GM12878 (cell line): ENCODE results near the gene TMEM254. TPM values are rescaled to one million over a fixed set of nuclear protein-coding genes. Genes with fewer than 3 reads are reported as not detected.
"Not testable (repeated sequence)": the region's sequence is repeated elsewhere in the genome, so short reads cannot be mapped to it uniquely, and the experiment has no call there.

Experiments
- ATAC-seq: fragments of 200-7000 bp; cut with Tn5 transposase; 3 replicates; pipeline ENCODE4 v1.9.1; 2020; ENCODE audit warnings: mild to moderate bottlenecking, moderate library complexity
- BruUV-seq: library from RNA; stranded (reverse); fragments of 400-500 nt; replicated peaks from 2 replicates; lab custom pipeline; 2021; lab: Mats Ljungman, UMichigan
- CTCF ChIA-PET: fragments of 300-600 bp; sonication (Branson Sonifier 250); formaldehyde crosslinking; extraction: SDS; loops from one replicate; lab custom pipeline; 2021; ENCODE audit warnings: inconsistent platforms; lab: Yijun Ruan, JAX
- POLR2A ChIA-PET: fragments of 350-600 bp; formaldehyde crosslinking; extraction: SDS; loops from one replicate; lab custom pipeline; 2021; ENCODE audit warnings: inconsistent platforms; lab: Charles Lee
- RAD21 ChIA-PET: fragments of 300-600 bp; sonication (Branson Sonifier 250); formaldehyde crosslinking; loops from one replicate; lab custom pipeline; 2023; ENCODE audit warnings: antibody characterized with exemption; ENCODE audit not compliant: unreplicated experiment; lab: Charles Lee
- SMC1A ChIA-PET: fragments of 300-600 bp; sonication (Branson Sonifier 250); formaldehyde crosslinking; loops from one replicate; lab custom pipeline; 2023; ENCODE audit not compliant: unreplicated experiment, uncharacterized antibody; lab: Charles Lee
- DNase-seq: peaks from one replicate; pipeline ENCODE4 v3.0.0-alpha.2; 2011; ENCODE audit warnings: low read depth, low spot score
- FAIRE-seq: peaks from 3 replicates; lab custom pipeline; 2011; peaks lifted over from hg19 to GRCh38; lab: Jason Lieb, UNC
- H2AFZ ChIP-seq: 2 replicates; pipeline ENCODE4 v1.6.0; 2011; ENCODE audit warnings: low read depth, low read length, control low read depth; ENCODE audit not compliant: control insufficient read depth
- H3K27ac ChIP-seq: 2 replicates; pipeline ENCODE4 v1.5.1; 2011; ENCODE audit warnings: control low read depth; ENCODE audit not compliant: control insufficient read depth, insufficient read depth
- H3K27me3 ChIP-seq, 2 experiments: replicated peaks in 1 of 2; 2 replicates each; pipeline versions ENCODE4 v1.6.0 to v1.6.1; 2011; ENCODE audit warnings: low read length in 1 of 2; ENCODE audit not compliant: control insufficient read depth in 2 of 2, insufficient read depth in 2 of 2
- H3K36me3 ChIP-seq, 2 experiments: 2 replicates each; pipeline ENCODE4 v1.5.1; 2011; ENCODE audit warnings: low read length in 1 of 2; ENCODE audit not compliant: control insufficient read depth in 2 of 2, insufficient read depth in 2 of 2
- H3K4me1 ChIP-seq: 2 replicates; pipeline ENCODE4 v1.6.1; 2011; ENCODE audit warnings: mild to moderate bottlenecking, low read length, moderate library complexity, mixed read lengths; ENCODE audit not compliant: control insufficient read depth, insufficient read depth
- H3K4me2 ChIP-seq: 2 replicates; pipeline ENCODE4 v1.6.0; 2011; ENCODE audit warnings: control low read depth; ENCODE audit not compliant: control insufficient read depth, insufficient read depth
- H3K4me3 ChIP-seq: fragments of 200-600 bp; sonication (generic); 2 replicates; pipeline ENCODE4 v1.5.1; 2016
- H3K79me2 ChIP-seq: 2 replicates; pipeline ENCODE4 v1.6.0; 2011; ENCODE audit warnings: low read length; ENCODE audit not compliant: control insufficient read depth, insufficient read depth
- H3K9ac ChIP-seq: 2 replicates; pipeline ENCODE4 v1.8.0; 2011; ENCODE audit warnings: low read length, control low read depth, mixed read lengths; ENCODE audit not compliant: control insufficient read depth, insufficient read depth
- H3K9me3 ChIP-seq: replicated peaks from 3 replicates; pipeline ENCODE4 v1.5.1; 2011; ENCODE audit warnings: mild to moderate bottlenecking, low read length; ENCODE audit not compliant: control insufficient read depth, insufficient read depth
- H4K20me1 ChIP-seq: 2 replicates; pipeline ENCODE4 v1.6.0; 2011; ENCODE audit not compliant: control insufficient read depth, insufficient read depth
- E2F8 ChIP-seq: fragments of 450-650 bp; IDR thresholded peaks from 2 replicates; pipeline ENCODE4 v1.6.1; 2018; ENCODE audit warnings: mild to moderate bottlenecking, low read depth, moderate library complexity; ENCODE audit not compliant: partially characterized antibody
- EED ChIP-seq: sonication (generic); IDR thresholded peaks from 2 replicates; pipeline ENCODE4 v1.6.1; 2016; ENCODE audit warnings: antibody characterized with exemption, low read depth
- GABPA ChIP-seq: IDR thresholded peaks from 2 replicates; pipeline ENCODE4 v1.6.1; 2014; ENCODE audit warnings: antibody characterized with exemption, low read depth, mild to moderate bottlenecking, inconsistent platforms
- MYB ChIP-seq: fragments of 150-350 bp; IDR thresholded peaks from 2 replicates; pipeline ENCODE4 v1.6.1; 2014; ENCODE audit warnings: mild to moderate bottlenecking, low read depth, low read length, borderline replicate concordance
- ZNF207 ChIP-seq: fragments of 450-650 bp; IDR thresholded peaks from 2 replicates; pipeline ENCODE4 v1.6.1; 2014; ENCODE audit warnings: antibody characterized with exemption, mild to moderate bottlenecking, borderline replicate concordance
- in situ Hi-C: fragments of 300-500 bp; cut with MboI; formaldehyde crosslinking; loops from 9 replicates; pipeline ENCODE4 v1.14.3; 2018; ENCODE audit warnings: mixed read lengths
- intact Hi-C: fragments of 100-400 bp; cut with micrococcal nuclease; formaldehyde crosslinking; loops from one replicate; pipeline ENCODE4 v1.14.2; 2022; ENCODE audit not compliant: unreplicated experiment
- polyA plus RNA-seq, 11 experiments: library from polyadenylated mRNA; depleted of rRNA in 4 of 11; unstranded in 6 of 11; stranded (reverse) in 5 of 11; fragments of >200 nt; fragmentation: Nextera tagmentation in 4 of 11; fragmentation: Illumina TruSeq in 1 of 11; extraction: Ambion mirVana in 4 of 11; extraction: Trizol in 1 of 11; gene quantifications; 1 replicate in 1 of 11; 2 replicates in 10 of 11; pipeline versions ENCODE4 v1.2.1 to v1.2.3, GENCODE V29; 2011 to 2016; ENCODE audit warnings: inconsistent platforms in 2 of 11, missing spikeins in 2 of 11, low read depth in 1 of 11
- total RNA-seq, 4 experiments: library from RNA; depleted of rRNA in 3 of 4; stranded (reverse); fragments of >200 nt in 3 of 4; fragmentation: Illumina TruSeq in 1 of 4; extraction: Trizol in 1 of 4; gene quantifications; 2 replicates each; pipeline versions ENCODE4 v1.2.1 to v1.2.3, GENCODE V29; 2013 to 2021

The TMEM254 gene
- total and polyA plus RNA-seq, 10 of the 15 experiments (the other 5 are each of a cell fraction or from before 2014, with no cell fraction given): 5.6 to 29.0 (median 13.1) TPM

GRCh38 chr10:80066809-80067208 is 11.7 kb upstream of the TMEM254 start (continued):
- TF ChIP-seq GABPA: no peak
- no peak for TF ChIP-seq ZNF207
- no peak for TF ChIP-seq EED
- TF ChIP-seq MYB: no peak
- TF ChIP-seq E2F8: no peak

GRCh38 chr10:80067821-80068220 is 10.6 kb upstream of the TMEM254 start:
- SMC1A ChIA-PET: interaction anchor here (0.9 kb wide), 1 partner anchor 153 kb away, joined by 3 read pairs; no protein-coding TSS in a partner anchor
- H3K27me3 ChIP-seq, H3K9me3 ChIP-seq, H3K36me3 ChIP-seq, H3K4me3 ChIP-seq, H3K9ac ChIP-seq, FAIRE-seq, intact Hi-C loops, H2AFZ ChIP-seq, H3K27ac ChIP-seq, RAD21 ChIA-PET, H3K79me2 ChIP-seq, ATAC-seq, BruUV-seq, H3K4me1 ChIP-seq, DNase-seq, H3K4me2 ChIP-seq, in situ Hi-C loops, H4K20me1 ChIP-seq, POLR2A ChIA-PET: not testable (repeated sequence)
- CTCF ChIA-PET: interaction anchor here (0.7 to 5.5 kb wide), 4 partner anchors 9 to 22 kb away, joined by 3 to 22 read pairs (median 6); no protein-coding TSS in a partner anchor
